Activated CD4-positive, alpha-beta T cell treated with anti-CD3 and anti-CD28 coated beads for 48 hours (primary cell): Measurements from ENCODE around the gene OVCH1.
"Not testable (repeated sequence)": the region's sequence is repeated elsewhere in the genome, so short reads cannot be mapped to it uniquely, and the experiment has no call there.

Experiments used
- DNase-seq: peaks from one replicate; pipeline ENCODE4 v3.0.0-alpha.2; 2020

OVCH1 gene

DNA sequence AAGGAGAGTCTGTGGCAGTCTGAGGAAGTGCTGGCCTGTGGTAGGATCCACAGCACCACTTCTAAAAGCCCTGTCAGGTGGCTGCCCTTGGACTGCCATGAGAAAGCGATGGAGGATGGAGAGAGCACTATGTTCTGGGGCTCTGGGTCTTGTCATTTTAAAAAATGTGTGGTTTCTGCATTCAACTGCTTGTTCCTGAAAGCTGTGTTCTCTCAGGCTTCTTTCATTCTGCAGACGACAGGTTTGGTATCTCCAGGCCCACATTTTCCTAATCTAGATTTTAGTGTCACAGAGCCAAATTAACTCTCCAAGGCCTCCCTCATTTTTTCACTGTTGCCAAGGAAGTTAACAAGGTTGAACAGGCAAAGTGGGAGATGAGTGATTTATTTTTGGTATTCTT is 10.5 kb downstream of the OVCH1 start:
- DNase-seq: no peak

DNA sequence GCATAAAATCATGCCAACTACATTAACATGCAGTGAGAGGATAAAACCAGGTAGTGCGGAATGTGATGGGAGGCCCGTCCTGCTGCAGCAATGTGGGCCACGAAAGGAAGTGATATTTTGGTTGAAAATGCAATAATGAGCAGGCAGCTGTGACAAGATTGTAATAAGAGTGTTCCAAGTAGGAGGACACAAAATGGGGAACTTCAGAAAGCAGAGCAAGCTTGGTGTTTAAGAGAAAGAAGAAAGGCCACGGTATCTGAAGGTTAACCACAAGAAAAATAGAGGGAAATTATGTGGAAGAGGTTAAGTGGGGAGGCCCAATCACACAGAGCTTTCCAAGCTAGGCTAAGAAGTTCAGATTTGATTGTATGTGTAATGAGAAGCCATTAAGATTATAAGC is 34.3 kb downstream of the OVCH1 start:
- DNase-seq: no peak

DNA sequence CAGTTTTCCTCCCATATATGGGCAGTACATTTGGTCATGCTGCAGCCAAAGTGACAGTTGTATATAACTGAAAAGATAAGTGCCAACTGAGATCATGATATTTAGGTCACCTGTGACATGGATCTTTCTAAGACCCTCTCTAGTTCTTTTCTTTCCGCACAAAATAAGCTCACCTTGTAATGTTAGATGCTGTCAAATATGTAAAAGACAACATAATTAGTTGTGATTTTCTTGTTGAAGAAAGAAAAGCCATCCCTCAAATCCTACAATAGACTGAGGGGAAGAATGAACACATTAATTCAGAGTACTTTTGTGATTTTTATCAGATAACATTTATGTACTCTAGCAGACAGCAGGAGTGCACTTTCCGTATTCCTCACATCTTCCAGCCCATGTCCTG is 37.4 kb downstream of the OVCH1 start:
- DNase-seq: no peak

DNA sequence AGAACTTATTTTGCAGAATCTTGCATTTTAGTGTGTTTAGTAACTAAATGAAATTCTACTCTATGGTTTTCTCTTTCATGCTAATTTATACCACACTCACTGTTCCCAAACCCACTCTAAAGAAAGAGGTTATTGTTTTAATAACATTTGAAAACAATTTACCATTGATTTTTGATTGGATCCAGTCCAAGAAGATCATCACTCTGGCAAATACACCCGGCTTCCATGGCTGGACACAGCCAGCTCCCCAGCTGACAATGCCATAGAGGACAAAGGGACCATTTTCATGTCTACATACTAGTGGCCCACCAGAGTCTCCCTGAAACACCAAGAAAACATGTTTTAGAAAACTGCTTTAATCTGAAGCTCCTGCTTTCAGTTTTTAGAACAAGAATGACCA is 42.4 kb downstream of the OVCH1 start:
- DNase-seq: no peak

DNA sequence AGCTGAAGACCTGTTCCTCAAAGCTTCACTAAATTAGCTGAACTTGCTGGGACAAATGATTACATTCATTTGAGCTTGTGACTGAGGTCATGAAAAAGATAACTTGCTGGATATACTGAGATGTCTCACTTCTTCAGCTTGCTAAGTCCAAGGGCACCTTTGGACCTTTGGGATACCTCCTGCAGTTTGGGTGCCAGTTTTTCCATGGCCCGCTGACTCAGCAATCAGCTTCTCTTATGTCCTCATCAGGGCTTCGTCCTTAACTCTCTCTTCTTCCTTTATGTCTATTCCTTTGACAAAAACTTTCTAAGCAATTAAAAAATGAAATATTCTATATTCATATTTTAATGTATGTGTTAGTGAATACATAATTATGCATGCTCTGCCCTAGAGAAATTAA is 45.6 kb downstream of the OVCH1 start:
- no peak for DNase-seq

DNA sequence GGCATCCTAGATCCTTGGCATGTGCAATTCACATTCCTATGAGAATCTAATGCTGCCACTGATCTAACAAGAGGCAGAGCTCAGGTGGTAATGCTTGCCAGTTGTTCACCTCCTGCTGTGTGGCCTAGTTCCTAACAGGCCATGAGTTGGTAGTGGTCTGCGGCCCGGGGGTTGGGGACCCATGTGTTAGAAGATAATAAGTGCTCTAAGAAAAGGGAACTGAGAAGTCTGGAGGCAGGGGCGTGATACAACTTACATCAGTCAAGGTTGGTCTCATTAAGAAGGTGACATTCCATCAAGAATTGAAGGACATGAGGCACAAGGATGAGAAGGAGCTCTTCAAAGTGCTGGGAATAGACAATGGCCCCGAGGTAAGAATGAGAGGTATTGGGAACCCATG is 49.3 kb downstream of the OVCH1 start:
- DNase-seq: no peak

DNA sequence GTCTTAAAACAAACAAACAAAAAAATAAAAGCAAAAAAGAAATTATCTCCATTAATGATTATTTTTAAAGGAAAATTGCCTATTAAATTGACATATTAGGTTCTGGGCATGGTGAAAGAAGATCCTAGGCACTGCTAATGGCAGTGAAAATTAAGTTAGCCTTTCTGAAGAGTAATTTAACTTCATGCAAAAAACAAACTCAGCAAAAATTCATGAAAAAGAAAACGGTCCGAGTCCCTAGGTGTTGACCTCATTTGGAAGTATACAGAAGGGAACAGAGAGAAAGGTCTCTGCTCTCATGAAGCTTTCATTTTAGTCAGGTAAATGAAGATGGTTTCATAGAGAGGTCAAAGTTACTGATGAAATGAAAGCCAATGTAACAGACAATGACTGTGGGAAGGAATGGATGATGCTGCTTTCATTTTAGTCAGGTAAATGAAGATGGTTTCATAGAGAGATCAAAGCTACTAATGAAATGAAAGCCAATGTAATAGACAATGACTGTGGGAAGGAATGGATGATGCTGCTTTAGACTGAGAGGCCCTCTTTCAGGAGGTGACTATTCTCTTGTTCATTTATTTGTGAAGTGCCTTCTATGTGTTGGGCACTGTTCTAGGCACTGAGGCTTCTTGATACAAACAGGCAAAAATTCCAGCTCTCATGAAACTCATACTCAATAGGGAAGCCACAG is 50.1 kb downstream of the OVCH1 start:
- no peak for DNase-seq

DNA sequence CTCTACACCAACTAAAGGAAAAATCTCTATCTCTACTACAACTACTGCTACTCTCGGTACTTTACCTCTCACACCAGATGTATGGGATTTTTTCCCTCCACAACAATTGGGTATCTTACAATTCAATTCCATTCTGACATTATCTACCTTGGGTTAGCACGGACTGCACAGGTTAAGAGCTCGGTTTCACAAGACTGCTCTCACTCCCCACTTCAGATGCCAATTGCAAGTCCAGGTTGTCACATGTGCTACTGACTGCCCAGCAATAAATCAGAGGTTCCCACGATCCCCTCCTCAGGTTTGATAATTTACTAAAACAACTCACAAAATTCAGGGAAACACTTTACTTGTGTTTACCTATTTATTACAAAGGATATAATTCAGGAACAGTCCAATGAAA is 58.0 kb downstream of the OVCH1 start:
- no peak for DNase-seq

DNA sequence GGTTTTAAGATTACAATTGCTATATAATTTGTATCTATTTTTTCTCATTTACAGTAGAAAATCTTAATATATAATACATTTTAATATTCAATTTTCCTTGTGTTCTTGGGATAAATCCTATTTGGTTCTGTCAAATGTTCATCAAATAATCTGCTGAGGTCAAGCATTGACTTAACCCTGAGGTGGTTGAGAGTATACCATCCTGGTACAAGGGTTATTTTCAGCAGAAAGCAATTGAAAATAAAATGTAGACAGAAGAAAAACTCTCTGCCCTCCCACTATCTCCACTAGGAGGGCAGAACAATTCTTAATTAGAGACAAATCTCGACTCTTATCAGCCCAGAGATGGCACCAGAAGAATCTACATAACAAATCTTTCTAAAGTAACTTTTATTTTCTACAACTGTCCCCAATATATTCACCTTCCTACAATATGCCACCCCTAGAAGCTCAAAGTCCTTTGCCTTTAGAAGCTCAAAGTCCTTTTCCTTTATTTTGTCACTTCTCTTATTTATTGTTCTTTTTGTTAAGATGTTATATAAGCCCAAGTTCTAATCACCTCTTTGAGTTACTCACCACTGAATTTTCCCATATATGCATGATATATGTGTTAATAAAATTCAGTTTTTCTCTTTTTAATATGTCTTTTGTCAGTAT is 58.6 kb downstream of the OVCH1 start:
- no peak for DNase-seq

DNA sequence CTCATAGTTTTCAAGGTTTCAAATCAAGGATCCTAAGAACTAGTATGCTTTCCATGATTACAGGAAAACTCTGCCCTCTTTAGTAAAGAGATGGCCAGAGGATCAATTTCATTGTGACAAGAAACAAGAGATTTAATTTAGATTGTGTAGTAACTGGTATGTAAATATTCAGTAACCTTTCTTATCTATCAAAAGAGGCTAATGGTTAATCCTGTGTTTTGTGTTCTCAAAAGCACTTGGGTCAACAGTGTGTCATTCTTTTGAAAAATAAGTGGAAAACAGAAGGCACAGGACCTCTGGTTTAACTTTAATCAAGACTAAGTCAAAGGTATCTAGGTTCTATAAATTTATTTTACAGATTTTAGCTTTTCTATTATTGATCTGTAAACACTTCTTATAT is 59.9 kb downstream of the OVCH1 start:
- DNase-seq: no peak

DNA sequence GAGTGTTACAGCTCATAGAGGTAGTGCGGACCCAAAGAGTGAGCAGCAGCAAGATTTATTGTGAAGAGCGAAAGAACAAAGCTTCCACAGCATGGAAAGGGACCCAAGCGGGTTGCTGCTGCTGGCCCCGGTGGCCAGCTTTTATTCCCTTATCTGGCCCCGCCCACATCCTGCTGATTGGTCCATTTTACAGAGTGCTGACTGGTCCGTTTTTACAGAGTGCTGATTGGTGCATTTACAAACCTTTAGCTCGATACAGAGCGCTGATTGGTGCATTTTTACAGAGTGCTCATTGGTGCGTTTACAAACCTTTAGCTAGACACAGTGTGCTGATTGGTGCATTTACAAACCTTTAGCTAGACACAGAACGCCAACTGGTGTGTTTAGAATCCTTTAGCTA is 60.7 kb downstream of the OVCH1 start:
- DNase-seq: not testable (repeated sequence)

DNA sequence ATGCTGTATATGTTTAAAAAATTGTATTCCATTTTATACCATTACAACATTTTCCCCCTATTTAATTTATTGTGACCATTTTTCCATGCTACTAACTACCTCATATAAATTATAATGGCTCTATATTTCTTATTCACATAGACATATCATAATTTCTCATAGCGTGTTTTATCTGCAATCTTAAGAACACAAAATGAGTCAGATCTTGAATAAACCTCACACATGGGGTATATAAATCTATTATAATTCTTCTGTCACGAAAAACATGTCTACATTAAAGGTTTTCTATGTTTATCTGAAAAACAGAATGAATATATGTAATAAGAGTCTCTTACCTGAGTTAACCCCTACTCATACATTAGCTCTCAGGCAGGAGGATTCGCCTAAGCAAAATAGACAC is 66.0 kb downstream of the OVCH1 start:
- no peak for DNase-seq

DNA sequence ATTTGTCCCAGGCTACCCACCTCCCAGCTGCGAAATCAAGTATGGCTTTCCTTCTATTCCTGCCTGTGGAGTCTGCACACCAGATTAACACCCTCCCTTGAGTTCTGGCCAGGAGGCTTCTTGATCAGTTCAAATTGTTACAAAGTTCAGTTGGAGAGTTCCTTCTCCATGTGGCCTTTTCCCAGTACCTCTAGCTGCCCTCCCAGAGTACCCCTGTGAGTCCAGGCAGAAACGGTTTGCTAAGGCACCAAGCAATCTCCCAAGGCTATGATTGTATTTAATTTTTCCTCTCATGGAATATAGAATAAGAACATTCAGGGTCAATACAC is 66.8 kb downstream of the OVCH1 start:
- DNase-seq: no peak

DNA sequence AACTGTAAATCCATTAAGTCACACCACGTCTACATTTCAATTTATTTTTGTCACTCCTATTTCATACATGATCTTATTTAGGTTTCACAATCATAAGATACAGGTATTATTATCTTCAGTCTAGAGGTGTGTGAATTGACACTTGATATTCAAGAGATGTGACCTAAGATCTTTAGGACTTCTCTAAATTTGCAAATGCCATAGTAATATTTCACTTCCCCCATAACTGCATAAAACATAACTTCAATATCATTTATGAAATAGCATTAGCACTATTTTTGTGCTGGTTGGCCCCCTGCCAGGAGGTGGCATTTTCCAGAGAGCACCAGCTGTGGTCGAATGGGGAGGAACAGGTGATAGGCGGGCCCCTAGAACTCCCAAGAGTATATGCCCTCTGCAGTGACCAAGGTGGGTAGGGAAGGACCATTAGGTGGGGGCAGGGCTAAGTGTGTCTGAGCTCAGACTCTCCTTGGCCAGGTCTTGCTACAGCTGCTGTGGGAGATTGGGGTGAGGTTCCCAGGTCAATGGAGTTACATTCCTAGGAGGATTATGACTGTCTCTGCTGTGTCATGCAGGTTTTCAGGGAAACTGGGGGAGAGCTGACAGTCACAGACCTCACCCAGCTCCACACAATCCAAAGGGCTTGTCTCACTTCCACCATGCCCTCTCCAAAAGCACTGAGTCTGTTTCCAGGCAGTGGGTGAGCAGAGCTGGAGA is 67.3 kb downstream of the OVCH1 start:
- no peak for DNase-seq

DNA sequence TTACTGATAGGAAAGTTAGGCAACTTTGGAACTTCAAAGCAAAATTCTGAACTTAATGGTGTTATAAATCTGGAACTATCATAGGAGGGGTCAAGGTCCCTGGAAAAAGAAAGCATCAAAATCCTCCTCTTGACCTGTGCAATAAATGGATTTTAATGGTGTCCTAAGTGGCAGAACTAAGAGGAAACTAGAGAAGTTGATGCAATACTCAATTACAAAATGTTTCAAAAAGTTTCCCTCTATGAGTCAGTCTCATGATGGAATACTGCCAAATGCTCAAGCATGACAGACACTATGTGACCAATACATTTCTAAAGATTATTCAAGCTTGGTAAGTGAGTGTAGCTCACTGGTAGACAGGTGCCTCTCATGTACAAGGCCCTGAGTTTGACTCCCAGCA is 68.9 kb downstream of the OVCH1 start:
- no peak for DNase-seq

DNA sequence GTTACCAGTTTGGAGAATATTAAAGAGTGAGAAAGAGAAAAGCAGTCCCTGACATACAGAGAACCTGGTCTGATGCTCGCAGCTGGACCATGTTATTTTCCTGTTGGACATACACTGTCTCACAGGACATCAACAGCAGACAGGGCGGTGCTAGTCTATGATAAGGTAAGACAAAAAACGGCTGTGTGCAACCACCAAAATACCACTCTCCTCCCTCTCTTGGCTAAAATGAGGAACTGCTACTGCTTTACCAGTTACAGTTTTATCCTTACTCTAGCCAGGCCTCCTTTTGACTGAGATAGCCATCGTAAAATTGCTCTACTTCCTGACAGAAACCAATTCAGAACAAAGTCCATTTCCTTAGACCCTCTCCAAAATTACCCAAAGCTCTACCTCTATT is 69.5 kb downstream of the OVCH1 start:
- no peak for DNase-seq

DNA sequence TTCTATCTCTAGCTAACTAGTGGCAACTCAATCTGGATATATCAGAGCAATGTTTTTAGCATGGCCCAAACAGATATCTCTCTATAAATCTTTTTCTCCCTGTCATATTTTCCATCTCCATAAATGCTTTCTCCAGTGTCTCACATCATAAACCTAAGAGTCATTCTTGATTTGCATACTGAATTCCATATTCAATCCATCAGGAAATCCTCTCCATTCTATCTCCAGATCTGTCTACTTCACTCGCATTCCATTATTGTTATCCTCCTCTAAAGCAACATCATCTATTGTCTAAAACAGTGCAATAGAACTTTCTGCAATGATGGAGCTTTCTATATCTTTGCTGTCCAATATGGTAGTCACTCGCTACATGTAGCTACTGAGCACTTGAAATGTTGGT is 71.0 kb downstream of the OVCH1 start:
- no peak for DNase-seq

DNA sequence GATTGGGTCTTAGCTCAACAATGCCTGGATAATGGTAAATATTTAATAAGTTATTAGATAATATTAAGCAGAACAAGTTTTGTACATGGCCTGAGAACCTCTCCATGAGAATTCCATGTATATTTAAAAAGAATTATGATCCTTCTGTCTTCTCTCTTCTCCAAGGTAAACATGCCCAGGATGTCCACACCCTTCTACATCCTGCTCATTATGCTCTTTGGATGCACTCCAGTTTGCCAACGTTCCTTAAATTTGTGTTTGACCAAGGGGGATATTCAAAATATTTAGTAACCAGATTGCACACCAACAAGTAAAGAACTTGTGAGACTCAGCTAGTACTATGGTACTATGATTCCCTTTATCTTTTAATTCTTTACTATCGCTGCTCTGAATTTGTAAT is 71.8 kb downstream of the OVCH1 start:
- no peak for DNase-seq

DNA sequence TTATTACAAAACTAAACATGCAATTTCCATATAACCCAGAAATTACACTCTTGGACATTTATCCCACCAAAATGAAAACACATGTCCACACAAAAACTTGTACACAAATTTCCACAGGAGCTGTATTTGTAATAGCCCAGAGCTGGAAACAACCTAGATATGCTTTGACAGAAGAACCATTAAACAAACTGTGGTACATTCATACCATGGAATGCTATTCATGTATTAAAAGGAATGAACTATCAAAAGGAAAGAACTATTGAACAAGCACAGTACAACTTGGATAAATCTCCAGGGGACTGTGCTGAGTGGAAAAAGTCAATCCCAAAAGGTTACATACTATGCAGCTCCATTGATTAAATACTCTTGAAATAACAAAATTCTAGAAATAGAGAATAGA is 80.7 kb downstream of the OVCH1 start:
- DNase-seq: no peak

DNA sequence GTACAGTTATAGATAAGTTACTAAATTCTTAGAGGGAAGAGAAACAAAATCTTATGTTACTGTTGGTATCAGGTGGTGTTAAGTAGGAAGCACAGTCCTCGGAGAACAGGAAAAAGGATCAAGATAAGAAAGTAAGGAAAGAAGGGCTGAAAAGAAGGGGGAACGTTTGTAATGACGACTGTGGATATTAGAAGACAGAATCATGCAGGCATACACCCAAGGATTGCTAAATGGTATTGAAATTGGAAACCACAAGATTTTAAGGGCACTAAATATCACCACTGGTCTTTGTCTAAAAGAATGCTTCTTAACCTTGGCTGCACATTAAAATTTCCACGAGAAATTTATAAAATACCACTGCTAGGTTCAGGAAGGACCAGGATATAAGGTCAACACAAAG is 82.4 kb downstream of the OVCH1 start:
- no peak for DNase-seq

DNA sequence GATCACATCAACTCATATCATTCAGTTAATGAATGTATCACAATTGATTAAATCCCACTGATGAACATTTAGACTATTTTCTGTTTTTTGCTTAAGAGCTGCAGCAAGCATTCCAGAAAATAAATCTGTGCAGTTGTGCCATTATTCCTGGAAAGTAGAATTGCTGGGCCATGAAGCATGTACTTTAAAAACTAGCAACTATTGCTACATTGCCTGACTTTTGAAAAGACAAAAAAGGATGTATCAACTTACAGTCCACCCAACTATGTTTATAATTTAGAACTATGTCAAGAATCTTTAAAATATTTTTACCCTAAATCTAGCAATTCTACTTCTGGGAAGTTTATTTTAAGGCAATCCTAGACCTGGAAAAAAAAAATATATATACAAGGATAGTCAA is 83.1 kb downstream of the OVCH1 start:
- no peak for DNase-seq

DNA sequence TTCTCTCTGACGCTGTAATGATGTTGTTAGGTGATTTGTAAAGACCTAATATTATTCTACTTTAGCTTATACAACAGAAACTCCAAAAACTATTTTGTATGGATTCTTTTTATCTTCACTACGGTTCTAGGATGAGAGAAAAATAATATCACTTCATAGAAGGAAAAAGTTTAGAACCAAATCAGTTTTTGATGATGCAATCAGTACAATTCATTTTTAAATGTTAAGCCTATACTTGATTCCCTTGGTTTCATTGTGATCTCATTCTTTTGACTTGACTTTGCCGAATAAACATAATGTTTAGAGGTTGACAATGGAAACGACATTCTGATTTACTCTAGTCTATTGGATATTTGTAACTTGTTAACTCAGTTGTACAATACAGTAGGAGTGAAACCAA is 91.9 kb downstream of the OVCH1 start:
- DNase-seq: no peak

DNA sequence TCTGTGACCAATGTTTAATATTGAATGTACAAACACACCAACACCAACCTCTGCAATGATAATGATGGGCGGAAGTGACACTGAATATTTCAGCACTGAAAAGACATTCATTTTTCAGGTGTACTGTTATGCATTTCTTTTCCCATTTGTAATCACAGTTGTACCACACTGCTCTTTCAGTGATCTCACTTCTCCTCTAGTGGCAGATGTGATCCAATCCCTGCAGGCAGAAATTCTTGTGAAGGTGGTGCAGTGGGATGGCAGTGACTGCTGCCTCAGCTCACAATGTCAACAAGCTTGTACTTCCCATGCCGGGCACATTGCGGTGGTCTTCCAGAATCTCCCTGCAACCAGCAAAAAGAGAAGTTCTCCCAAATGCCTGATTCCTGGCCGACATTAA is 93.5 kb downstream of the OVCH1 start:
- no peak for DNase-seq

DNA sequence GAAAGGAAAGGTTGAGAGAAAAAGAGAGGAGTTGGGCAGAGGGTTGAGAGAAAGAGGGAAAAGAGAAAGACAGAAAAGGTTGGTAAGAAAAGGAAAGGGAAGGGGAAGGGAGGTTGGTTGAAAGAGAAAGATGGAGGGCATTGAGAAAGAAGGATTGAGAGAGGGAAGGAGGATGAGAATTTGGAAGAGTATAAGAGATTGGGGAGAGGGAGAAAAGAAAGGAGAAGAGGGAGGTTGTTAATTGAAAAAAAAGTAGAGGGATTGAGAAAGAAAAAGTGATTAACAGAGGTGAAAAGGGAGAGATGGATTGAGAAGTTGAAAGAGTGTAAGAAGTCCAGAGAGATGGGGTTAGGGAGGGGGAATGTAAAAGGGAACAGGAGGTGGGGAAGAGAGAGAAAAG is 95.0 kb downstream of the OVCH1 start:
- no peak for DNase-seq

DNA sequence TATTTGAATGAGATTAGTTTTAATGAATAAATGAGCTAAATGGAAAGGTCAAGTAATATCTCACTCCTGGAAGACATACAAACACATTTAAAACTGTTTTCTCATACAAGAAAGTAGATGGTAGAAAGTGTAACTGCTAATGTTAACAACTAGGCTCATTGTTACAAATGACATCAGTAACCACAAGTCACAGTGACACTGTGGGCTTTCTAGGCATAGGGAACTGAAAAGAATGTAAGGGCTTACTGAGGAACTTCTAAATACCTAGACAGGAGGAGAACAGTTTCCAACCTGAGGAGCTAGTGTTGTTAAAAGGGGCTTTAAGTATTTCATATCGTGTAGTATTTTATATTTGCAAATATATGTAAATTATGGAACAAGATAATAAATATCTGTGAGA is 99.0 kb downstream of the OVCH1 start:
- no peak for DNase-seq
